WTC11 (cell line): Measurements from ENCODE around the gene SERP2.

Experiments used
- GABPB1 ChIP-seq: sonication (generic); formaldehyde crosslinking; IDR thresholded peaks from 2 replicates; pipeline ENCODE4 v1.8.1; 2023; ENCODE audit warnings: mild to moderate bottlenecking, missing genetic modification reagents
- TF ChIP-seq, protein P1 (sequence below): sonication (generic); formaldehyde crosslinking; IDR thresholded peaks from 2 replicates; pipeline ENCODE4 v1.8.1; 2023; ENCODE audit warnings: mild to moderate bottlenecking, missing genetic modification reagents

DNA sequence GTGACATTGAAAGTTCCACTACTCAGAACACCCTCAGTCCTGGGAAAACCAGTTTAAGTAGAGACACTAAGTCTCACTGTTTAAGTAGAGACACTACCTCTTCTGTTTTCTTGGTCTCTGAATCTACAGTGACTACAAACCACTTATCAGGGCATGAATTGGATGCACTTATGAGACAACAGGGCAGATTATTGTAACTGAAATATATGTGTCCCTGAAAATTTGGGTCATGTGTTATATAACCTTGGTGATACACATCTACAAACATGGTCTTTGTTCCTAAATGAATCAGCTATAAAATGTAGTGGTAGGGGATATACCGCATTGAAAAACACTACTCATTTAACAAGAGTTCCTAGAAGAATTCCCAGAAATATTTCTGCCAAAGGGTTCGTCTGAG is 55.7 kb downstream of the SERP2 start:
- no peak for TF ChIP-seq GABPB1
- TF ChIP-seq, protein P1, sequence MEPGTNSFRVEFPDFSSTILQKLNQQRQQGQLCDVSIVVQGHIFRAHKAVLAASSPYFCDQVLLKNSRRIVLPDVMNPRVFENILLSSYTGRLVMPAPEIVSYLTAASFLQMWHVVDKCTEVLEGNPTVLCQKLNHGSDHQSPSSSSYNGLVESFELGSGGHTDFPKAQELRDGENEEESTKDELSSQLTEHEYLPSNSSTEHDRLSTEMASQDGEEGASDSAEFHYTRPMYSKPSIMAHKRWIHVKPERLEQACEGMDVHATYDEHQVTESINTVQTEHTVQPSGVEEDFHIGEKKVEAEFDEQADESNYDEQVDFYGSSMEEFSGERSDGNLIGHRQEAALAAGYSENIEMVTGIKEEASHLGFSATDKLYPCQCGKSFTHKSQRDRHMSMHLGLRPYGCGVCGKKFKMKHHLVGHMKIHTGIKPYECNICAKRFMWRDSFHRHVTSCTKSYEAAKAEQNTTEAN (CRISPR knock-in tag) = no peak
